A673 (cell line): ENCODE results near the gene ACAD11.

Source experiments
- EZH2 ChIP-seq: fragments of 200-600 bp; sonication (generic); IDR thresholded peaks from 2 replicates; pipeline ENCODE4 v1.6.1; 2017; ENCODE audit warnings: borderline replicate concordance, low read depth, mild to moderate bottlenecking, mixed read lengths, antibody characterized with exemption, low read length; ENCODE audit not compliant: poor library complexity, severe bottlenecking
- TF ChIP-seq, protein P1 (sequence below): fragments of 300-800, 200-600 bp; sonication (generic); conservative IDR thresholded peaks from 2 replicates; pipeline ENCODE4 v1.5.1; 2017; ENCODE audit warnings: low read depth, mild to moderate bottlenecking, antibody characterized with exemption, low read length, moderate library complexity, mixed read lengths

DNA sequence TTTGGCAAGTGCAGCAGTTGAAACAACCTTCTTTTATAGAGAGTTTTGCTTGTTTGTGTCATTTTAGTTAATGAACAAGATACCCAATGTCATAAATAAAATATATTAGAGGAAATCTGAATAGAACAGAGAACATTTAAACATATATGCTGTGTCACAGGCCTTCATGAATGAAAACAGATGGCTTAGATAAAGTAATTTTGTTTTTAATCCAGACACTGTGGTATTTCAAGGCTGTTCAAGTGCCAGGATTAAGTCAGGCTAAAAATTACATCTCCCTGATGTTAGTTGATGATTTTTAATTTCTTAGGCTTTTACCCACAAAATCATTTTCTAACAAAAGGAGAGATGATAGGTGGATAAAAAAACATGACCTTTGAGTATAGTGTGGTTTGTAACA, 67.4 kb downstream of the ACAD11 start:
- TF ChIP-seq, protein P1, sequence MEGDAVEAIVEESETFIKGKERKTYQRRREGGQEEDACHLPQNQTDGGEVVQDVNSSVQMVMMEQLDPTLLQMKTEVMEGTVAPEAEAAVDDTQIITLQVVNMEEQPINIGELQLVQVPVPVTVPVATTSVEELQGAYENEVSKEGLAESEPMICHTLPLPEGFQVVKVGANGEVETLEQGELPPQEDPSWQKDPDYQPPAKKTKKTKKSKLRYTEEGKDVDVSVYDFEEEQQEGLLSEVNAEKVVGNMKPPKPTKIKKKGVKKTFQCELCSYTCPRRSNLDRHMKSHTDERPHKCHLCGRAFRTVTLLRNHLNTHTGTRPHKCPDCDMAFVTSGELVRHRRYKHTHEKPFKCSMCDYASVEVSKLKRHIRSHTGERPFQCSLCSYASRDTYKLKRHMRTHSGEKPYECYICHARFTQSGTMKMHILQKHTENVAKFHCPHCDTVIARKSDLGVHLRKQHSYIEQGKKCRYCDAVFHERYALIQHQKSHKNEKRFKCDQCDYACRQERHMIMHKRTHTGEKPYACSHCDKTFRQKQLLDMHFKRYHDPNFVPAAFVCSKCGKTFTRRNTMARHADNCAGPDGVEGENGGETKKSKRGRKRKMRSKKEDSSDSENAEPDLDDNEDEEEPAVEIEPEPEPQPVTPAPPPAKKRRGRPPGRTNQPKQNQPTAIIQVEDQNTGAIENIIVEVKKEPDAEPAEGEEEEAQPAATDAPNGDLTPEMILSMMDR = no peak
- no peak for TF ChIP-seq EZH2
